CD4-positive, alpha-beta T cell treated with Interleukin-10 for 1 hour (primary cell): ENCODE results near the gene PAQR7.
"Not testable (repeated sequence)": the region's sequence is repeated elsewhere in the genome, so short reads cannot be mapped to it uniquely, and the experiment has no call there.

ENCODE experiments used
- DNase-seq: peaks from one replicate; pipeline ENCODE4 v3.0.0-alpha.2; 2020

PAQR7 gene

DNA sequence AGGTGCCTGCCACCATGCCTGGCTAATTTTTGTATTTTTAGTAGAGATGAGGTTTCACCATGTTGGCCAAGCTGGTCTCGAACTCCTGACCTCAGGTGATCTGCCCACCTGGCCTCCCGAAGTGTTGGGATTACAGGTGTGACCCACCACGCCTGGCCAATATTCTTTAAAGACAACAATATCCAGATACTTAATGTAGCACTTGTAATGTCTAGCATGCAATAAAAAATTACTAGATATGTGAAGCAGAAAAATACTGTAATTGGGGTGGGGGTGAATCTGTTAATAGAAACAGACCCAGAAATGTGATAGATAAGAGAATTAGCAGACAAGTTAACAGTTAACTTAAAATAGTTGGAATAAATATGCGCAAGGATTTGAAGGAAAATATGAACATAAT lies 35.7 kb downstream of the PAQR7 start:
- not testable (repeated sequence) for DNase-seq

DNA sequence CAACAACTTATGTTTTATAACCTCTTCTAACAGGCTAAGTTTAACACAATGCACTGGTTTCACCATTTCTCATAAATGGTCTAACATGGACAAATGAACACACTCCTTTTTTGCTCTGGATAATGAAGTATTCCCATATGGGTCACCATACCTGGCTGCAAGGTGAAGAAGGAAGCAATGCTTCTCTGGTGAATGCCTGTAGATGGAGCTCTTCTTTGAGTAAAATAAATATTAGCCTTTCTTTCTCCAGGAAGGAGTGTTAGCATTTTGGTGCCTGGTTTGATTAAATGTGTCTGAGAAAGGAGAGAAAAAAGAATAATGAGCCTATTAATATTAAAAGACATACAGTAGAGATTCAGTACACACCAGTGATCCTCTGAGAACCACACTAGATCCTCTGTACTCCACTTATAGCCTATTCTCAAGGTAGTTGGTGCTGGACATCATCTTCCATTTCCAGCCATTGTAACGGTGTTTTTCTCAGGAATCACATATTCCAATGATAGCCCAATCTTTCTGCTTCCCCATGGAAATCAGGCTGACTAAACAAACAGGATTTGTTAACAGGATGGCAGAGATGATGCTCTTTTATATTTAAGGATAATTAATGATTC lies 38.1 kb downstream of the PAQR7 start:
- peak; percentile 24 for DNase-seq

DNA sequence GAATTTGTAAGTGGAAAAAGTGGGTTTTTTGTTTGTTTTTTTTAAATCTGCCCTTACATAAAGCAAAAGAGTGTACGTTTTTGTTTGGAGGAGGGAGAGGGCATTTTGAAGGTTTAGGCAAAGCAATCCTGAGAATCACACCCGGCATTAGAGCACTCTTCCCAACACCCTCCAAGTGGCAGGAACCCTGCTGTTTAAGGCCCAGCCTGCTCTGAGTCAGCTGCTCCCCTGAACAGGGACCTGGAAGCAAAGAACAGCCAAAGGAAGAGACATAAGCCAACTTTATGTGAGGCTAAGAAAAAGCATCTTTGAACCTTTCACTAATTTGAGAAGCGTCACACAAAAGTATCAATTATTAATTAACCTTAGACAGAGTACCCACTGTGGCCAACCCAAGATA lies 38.8 kb downstream of the PAQR7 start:
- no peak for DNase-seq

DNA sequence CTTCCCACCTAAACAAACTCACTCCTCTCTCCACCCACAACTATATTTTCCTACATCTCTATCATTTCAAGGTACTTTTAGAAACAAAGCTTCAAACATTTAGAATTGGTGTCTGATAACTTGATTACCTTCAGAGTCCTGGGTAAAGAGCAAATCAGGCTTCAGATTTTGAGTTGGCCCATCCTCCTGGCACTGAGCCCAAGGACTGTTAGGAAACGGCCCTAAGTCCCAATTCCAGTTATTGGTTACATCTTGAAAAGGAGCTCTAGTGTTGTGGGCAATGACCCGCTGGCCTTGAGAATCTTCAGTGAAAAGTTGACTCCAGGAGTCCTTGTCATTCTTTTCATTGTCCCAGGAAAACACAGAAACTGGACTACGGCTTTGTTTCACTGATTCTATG lies 40.6 kb downstream of the PAQR7 start:
- no peak for DNase-seq

GRCh38 chr1:25833158-25833557 lies 42.4 kb downstream of the PAQR7 start:
- no peak for DNase-seq

DNA sequence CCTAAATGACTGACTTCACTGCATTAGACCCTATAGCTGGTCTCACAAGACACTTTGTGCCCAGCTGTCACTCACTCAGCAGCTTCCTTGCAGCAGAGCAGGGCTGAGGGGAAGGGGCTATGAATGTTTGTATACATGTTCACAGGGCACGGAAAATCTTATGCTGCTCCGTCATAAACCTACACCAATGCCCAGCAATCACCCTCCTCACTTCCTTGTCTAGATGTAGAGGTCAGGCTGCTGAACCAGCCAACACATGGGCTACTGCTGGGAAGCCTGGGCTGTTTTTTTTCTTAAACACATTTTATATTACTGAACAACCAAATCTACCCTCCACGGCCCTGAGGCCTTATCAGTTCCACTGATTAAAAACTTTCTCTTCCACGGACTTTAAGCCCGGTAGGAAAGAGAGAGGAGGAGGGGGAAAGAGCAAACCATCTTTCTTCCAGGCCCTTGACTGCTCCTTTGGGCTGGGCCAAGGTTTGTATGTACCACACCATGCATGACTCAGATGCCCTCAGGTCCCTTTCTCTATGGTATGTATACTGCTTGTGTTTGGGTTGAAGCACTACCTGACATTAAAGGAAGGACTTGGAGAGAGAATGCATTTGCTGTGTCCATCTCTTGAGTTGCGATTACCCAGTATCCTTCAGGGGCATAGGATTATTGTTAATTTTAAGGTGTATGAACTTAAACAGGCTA lies 43.0 kb downstream of the PAQR7 start:
- DNase-seq: no peak

DNA sequence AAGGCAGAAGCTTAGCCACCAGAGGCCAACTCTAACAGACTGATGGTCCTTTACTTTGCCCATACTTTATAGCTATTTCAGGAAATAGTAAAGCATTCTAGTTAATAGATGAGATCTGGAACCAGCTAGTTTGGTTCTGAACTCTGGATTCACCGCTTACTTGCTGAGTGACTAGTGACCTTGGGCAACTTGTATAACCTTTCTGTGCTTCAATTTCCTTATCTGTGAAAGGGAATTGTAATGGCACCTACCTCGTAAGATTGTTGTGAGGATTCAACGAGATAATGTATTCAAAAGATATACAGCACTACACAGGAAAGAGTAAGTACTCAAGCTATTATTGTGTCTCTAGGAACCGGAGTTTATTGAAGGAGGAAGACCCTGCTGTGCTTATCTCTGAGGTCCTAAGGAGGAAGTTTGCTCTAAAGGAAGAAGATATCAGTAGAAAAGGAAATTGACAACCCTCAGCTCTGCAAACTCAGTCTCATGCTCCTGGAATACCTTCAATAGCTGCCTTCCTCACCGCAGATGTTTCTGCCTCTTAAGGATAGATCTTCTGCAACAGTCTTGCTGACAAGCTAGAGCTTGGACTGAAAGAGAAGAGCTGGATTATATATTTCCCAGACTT lies 43.8 kb downstream of the PAQR7 start:
- DNase-seq: no peak

GRCh38 chr1:25829046-25829445 lies 46.5 kb downstream of the PAQR7 start:
- no peak for DNase-seq

GRCh38 chr1:25828491-25828890 lies 47.0 kb downstream of the PAQR7 start:
- no peak for DNase-seq

GRCh38 chr1:25826571-25826970 lies 48.9 kb downstream of the PAQR7 start:
- no peak for DNase-seq

- DNase-seq: no peak
Observed at GRCh38 chr1:25825605-25826004, 49.9 kb downstream of the PAQR7 start.

DNA sequence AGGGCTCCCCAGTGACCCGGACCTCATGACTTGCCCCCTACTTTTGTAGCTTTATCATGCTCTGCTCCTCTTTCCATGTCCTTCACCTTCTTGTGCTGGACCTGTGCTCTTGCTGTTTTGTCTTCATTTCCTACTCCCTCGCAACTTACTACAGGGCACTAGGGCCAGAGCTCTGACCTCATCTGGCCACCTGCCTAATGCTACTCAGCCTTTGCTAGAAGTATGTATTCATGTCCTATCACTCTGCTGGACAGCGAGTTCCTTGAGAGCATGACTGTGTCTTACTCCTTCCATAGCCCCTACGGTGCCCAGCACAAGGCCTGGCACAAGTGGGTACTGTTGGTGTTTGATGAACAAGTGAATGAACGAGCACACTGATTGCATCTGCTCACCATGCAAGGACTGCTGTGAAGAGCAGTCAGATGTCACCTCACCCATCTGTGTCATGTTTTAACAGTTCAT lies 53.8 kb downstream of the PAQR7 start:
- no peak for DNase-seq

DNA sequence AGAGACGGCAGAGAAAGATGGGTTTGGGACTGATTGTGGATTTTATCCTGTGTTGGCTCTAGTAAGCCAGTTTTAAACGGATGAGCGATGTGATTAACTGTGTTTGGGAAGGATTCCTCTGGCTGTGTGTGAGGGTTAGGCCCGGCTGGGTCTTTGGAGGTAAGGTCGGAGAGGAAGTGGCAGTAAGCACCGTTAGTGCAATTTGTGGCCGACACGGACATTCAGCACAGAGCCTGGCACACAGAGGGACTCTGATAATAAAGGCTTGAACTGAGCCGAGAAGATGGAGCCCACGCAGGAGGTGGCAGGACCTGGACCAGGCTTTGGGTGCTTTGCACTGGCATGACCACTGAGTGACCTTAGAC lies 54.4 kb downstream of the PAQR7 start:
- no peak for DNase-seq

DNA sequence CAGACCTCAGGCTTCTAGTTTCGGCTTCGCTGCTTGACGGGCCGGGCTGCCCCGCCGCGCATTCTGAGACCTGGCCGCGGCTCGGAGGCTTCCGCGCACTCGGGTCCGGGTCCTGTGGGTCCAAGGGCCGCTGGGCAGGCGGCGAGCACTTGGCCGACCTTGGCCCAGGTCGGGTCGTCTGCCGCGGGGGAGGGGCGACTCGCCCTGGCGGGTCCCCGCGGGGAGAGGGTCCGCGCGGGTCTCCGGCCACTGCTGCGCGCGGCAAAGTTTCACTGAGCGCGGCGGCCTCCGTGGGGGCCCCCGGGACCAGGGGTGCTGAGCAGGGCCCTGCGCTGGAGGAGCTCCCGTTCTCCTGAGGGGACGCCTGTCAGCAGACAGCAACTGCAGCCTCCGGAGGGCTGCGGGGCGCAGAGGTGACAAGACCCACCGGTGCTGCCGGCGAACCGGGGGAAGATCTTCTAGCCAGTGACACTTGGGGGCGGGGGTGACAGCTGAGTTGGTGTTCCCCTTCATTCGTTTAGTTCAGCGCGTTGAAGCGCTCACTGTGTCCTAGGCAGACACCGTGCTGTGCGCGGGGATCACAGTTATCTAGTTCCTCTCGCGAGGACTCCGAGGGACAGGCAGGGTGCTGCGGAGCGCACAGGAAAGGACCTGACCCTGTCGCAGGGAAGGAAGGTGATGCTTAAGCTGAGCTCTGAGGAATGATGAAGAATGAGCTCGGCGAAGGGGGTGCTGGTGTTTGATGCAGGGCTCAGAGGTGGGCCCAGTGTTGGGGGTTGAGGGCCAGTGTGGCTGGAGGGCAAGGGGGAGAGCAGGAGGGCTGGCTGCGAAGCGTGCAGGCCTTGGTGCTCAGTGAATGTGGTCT lies 55.0 kb downstream of the PAQR7 start:
- DNase-seq: peak; percentile 78

GRCh38 chr1:25819491-25820246 lies 55.8 kb downstream of the PAQR7 start, which contains the start of gene MTFR1L:
Gene MTFR1L, plus strand, starts transcription at chr1:25819954. Its CDS starts 3,151 bp downstream, at chr1:25823105.
- DNase-seq: peak; percentile 93

DNA sequence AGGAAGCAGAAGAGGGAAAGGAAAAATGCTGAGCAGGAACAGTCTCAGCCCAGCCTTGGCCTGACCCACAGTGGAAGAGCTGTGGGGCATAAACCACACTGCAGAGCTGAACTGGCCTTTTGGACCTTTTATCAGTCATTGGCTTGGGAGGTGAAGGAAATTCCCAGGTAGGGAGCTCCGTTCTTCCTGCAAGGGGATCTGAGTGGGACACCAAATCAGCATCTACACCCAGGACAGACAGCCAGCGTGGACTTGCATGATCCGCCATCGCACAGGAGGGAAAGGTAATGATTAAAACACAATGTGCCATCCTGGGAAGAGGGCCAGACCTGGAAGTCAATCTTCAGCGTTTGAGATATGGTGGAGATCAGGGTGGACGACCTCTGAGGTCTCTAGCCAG lies 56.9 kb downstream of the PAQR7 start:
- DNase-seq: no peak

GRCh38 chr1:25817840-25818501 lies 57.5 kb downstream of the PAQR7 start:
- no peak for DNase-seq

DNA sequence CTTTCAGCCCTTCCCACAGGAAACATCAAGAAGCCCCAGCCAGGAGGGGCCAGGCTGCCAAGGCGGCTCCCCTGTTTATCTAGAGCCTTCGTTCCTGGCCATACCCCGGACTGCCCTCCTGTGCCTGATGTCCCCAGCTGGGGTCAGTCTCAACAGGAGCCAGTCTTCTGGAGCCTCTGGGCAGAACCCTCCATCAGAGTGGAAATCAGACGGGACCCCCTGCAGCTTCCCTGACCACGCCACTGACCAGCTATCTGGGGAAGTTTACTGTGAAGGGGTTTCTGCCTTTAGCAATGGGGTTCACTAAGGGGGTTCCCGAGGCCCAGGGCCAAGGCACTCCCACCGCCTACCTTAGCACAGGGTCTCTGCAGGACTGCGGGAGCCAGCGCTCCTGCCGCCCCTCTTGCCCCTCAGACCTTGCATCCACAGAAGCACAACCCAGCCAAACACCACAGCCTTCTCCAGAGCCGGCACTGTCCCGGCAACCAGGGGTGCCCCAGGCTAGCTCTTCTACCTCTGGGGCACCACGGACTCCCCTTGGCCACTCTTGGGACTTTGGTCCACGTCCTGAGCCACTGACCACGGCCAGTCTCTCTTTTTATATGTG lies 59.3 kb downstream of the PAQR7 start:
- DNase-seq: no peak

DNA sequence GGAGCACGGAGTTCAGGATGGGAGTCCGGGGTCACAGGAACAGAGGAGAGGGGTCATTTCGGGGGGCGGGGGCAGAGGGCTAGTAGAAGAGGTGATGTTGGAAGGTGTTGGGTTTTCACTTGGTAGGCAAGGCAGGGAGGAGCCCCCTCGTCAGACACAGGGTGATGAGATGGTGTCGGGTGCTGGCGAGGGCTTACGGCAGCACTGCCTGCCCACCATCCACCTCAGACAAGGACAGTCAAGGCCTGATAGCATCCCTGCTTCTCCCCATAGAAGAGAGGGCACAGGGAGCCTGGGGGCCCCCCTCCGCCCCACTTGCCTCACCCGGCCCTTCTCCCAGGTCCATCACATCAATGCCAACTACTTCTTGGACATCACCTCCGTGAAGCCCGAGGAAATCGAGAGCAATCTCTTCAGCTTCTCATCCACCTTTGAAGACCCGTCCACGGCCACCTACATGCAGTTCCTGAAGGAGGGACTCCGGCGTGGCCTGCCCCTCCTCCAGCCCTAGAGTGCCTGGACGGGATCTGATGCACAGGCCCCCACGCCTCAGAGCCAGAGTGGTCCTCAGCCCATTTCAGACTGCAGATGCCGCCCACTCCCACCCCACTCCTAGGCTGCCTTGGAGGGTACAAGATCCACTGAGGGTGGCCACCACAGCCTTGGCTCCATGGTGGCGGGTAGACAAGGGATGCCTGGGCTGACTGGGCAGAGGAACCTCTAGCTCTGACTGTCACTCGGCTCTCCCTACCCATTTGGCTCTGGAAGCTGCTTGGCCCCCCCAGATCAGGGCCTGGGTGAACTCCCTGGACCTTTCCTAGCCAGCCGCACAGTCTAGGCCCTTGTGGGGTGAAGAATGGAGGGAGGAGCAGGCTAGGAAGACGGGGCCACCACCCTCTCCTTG lies 60.0 kb downstream of the PAQR7 start:
- DNase-seq: no peak

DNA sequence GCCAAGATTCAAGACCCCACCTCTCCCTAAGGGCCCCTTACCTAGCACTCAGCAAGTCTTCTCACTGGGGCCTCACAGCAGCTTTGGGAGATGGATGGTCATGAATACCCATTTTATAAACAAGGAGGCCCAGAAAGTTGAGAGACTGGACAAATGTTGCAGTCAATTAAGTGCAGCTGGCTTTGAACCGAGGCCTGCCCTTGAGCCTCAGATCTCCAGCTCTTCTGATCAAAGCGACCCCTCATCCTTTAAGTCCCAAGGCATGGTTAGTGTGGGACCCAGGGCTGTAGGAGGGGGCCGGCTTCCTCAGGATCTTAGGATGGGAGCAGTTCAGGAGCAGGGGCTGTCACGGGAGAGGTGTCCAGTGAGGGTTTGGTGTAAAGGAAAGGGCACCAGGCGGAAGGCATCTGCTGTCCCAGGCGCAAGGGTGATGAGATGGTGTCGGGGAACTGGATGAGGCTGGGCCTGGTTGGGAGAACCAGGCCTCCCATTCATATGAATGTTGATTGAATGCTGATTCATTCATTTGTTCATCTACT lies 60.9 kb downstream of the PAQR7 start:
- no peak for DNase-seq
